Measurements from ENCODE around the gene THAP6.

DNA sequence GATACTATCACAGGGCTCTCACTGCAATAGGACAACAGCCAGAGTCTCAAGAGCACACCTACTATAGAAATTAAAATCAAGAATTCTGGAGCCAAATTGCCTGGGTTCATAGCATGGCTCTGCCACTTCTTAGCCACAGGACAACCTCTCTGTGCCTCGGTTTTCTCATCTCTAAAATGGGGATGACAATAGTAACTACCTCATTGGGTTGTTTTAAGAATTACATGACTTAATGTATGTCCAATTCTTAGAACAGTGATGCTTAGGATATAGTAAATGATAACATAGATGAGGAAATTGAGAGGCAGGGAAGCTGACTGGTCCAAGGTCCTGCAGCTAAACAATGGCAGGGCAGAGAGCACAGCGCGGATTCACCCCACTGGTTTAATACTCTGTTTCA, 30.6 kb downstream of the THAP6 start:
- TF ChIP-seq, protein P1, sequence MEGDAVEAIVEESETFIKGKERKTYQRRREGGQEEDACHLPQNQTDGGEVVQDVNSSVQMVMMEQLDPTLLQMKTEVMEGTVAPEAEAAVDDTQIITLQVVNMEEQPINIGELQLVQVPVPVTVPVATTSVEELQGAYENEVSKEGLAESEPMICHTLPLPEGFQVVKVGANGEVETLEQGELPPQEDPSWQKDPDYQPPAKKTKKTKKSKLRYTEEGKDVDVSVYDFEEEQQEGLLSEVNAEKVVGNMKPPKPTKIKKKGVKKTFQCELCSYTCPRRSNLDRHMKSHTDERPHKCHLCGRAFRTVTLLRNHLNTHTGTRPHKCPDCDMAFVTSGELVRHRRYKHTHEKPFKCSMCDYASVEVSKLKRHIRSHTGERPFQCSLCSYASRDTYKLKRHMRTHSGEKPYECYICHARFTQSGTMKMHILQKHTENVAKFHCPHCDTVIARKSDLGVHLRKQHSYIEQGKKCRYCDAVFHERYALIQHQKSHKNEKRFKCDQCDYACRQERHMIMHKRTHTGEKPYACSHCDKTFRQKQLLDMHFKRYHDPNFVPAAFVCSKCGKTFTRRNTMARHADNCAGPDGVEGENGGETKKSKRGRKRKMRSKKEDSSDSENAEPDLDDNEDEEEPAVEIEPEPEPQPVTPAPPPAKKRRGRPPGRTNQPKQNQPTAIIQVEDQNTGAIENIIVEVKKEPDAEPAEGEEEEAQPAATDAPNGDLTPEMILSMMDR (IDR thresholded peaks at IDR 0.05): no peak
- no peak for TF ChIP-seq POLR2A (IDR thresholded peaks at IDR 0.05)

Data from adrenal gland (tissue), 5 donors.